SJCRH30 (cell line): ENCODE measurements around the gene ZSWIM3. TPM values are rescaled to one million over a fixed set of nuclear protein-coding genes. Genes with fewer than 3 reads are reported as not detected.

ENCODE experiments used
- total RNA-seq: library from RNA; depleted of rRNA; stranded (reverse); fragments of >200 nt; shearing (Covaris generic); gene quantifications from 2 replicates; pipeline ENCODE4 v1.2.3, GENCODE V29; 2014; rRNA removed

Gene ZSWIM3
- total RNA-seq, 1 experiment from 2014 or later: 6.2 TPM

Other genes starting within 250 kb of the ZSWIM3 start
- gene WFDC10A, start 227.9 kb upstream of the ZSWIM3 start, total RNA-seq: not detected in 2 replicates
- gene WFDC9, start 226.3 kb upstream of the ZSWIM3 start, total RNA-seq: not detected in 2 replicates
- gene WFDC11, start 187.4 kb upstream of the ZSWIM3 start, total RNA-seq: not detected in 2 replicates
- not detected in 2 replicates for gene WFDC13, start 155.6 kb upstream of the ZSWIM3 start, total RNA-seq
- not detected in 2 replicates for gene WFDC10B, start 152.6 kb upstream of the ZSWIM3 start, total RNA-seq
- gene SPINT4, start 135.3 kb upstream of the ZSWIM3 start, total RNA-seq: not detected in 2 replicates
- 0.12 and 0.73 TPM in 2 replicates for gene WFDC3, start 65.7 kb upstream of the ZSWIM3 start, total RNA-seq
- gene DNTTIP1, start 65.7 kb upstream of the ZSWIM3 start, total RNA-seq: 54.8 and 59.1 TPM in 2 replicates
- 612 and 615 TPM in 2 replicates for gene UBE2C, start 45.0 kb upstream of the ZSWIM3 start, total RNA-seq
- gene TNNC2, start 30.3 kb upstream of the ZSWIM3 start, total RNA-seq: 0.73 and 0.75 TPM in 2 replicates
- gene SNX21, start 23.8 kb upstream of the ZSWIM3 start, total RNA-seq: 17.1 and 18.3 TPM in 2 replicates
- gene ACOT8, start 222 bp upstream of the ZSWIM3 start, total RNA-seq: 31.0 and 41.0 TPM in 2 replicates
- gene ZSWIM1, start 23.6 kb downstream of the ZSWIM3 start, total RNA-seq: 20.5 and 23.2 TPM in 2 replicates
- 2.1 and 2.8 TPM in 2 replicates for gene SPATA25, start 30.0 kb downstream of the ZSWIM3 start, total RNA-seq
- gene NEURL2, start 33.6 kb downstream of the ZSWIM3 start, total RNA-seq: 3.9 and 6.7 TPM in 2 replicates
- 85.2 and 91.4 TPM in 2 replicates for gene CTSA, start 33.7 kb downstream of the ZSWIM3 start, total RNA-seq
- 14.5 and 15.6 TPM in 2 replicates for gene PLTP, start 54.5 kb downstream of the ZSWIM3 start, total RNA-seq
- gene PCIF1, start 77.1 kb downstream of the ZSWIM3 start, total RNA-seq: 20.6 and 21.7 TPM in 2 replicates
- 12.5 and 14.2 TPM in 2 replicates for gene ZNF335, start 114.6 kb downstream of the ZSWIM3 start, total RNA-seq
- 0.06 TPM in 1 of 2 replicates, not detected in the other for gene MMP9, start 151.3 kb downstream of the ZSWIM3 start, total RNA-seq
- gene SLC12A5, start 171.6 kb downstream of the ZSWIM3 start, total RNA-seq: 3.8 and 8.6 TPM in 2 replicates
- 49.5 and 50.5 TPM in 2 replicates for gene NCOA5, start 232.3 kb downstream of the ZSWIM3 start, total RNA-seq